ENCODE measurements around the gene YPEL5. TPM values are rescaled to one million over a fixed set of nuclear protein-coding genes. Genes with fewer than 3 reads are reported as not detected.

Gene YPEL5
- total RNA-seq, result 94.2 and 127 TPM in 2 replicates

GRCh38 chr2:30146337-30147195, at the start of gene YPEL5:
YPEL5 (plus strand) TSS chr2:30147007; CDS start chr2:30156652, 9,645 bp downstream.

Other genes with a start within 250 kb of the YPEL5 start
- under 0.01 TPM in 2 replicates for gene ALK, start 225.4 kb upstream of the YPEL5 start, total RNA-seq
- gene LBH, start 84.5 kb downstream of the YPEL5 start, total RNA-seq, result 219 and 337 TPM in 2 replicates

Measured in smooth muscle cell of bladder (primary cell).